SK-N-SH treated with all-trans-retinoic acid at 6 μM for 48 hours (cell line): ENCODE results near the gene GDPD4.

Experiments used
- ESRRG ChIP-seq: fragments of 250-450 bp; sonication (Bioruptor Pico); IDR thresholded peaks from 2 replicates; pipeline ENCODE4 v1.6.1; 2021; ENCODE audit warnings: mild to moderate bottlenecking
- GLIS3 ChIP-seq: fragments of 250-450 bp; sonication (Bioruptor Pico); IDR thresholded peaks from 2 replicates; pipeline ENCODE4 v1.5.0; 2020; ENCODE audit warnings: mild to moderate bottlenecking, moderate library complexity
- RARB ChIP-seq: fragments of 250-450 bp; sonication (Bioruptor Pico); IDR thresholded peaks from 2 replicates; pipeline ENCODE4 v1.8.0; 2021; ENCODE audit warnings: mild to moderate bottlenecking, moderate library complexity
- SNAI2 ChIP-seq: fragments of 250-450 bp; sonication (Bioruptor Pico); IDR thresholded peaks from 2 replicates; pipeline ENCODE4 v1.5.0; 2020; ENCODE audit warnings: mild to moderate bottlenecking, moderate library complexity
- ZC3H10 ChIP-seq: fragments of 250-450 bp; sonication (Bioruptor Pico); IDR thresholded peaks from 2 replicates; pipeline ENCODE4 v1.5.1; 2021; ENCODE audit warnings: mild to moderate bottlenecking, moderate library complexity
- ZFP3 ChIP-seq: fragments of 250-450 bp; sonication (Bioruptor Pico); IDR thresholded peaks from 2 replicates; pipeline ENCODE4 v1.5.0; 2020; ENCODE audit warnings: mild to moderate bottlenecking, moderate library complexity
- ZNF70 ChIP-seq: fragments of 450-650 bp; formaldehyde crosslinking; IDR thresholded peaks from 2 replicates; pipeline ENCODE4 v1.5.0; 2020; ENCODE audit warnings: mild to moderate bottlenecking, moderate library complexity
- ZNF8 ChIP-seq: fragments of 450-650 bp; formaldehyde crosslinking; IDR thresholded peaks from 2 replicates; pipeline ENCODE4 v1.5.0; 2020; ENCODE audit warnings: mild to moderate bottlenecking, moderate library complexity
- TF ChIP-seq, protein P1 (sequence below): fragments of 250-450 bp; sonication (Bioruptor Pico); IDR thresholded peaks from 2 replicates; pipeline ENCODE4 v1.5.1; 2021; ENCODE audit warnings: mild to moderate bottlenecking, moderate library complexity

DNA sequence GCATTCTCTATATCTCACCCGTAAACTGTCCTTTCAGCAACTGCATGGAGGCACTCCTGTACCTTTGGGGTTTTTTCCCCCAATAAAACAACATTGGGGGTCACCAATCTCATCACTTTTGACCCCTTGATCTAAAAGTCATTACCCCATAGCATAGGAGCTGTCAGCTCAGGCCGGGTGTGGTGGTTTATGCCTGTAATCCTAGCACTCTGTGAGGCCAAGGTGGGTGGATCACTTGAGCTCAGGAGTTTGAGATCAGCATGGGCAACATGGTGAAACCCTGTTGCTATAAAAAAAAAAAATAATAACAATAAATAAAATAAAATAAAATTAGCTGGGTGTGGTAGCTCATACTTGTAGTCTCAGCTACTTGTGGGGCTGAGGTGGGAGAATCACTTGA is 17.1 kb upstream of the GDPD4 start:
- TF ChIP-seq ZC3H10: no peak
- no peak for TF ChIP-seq ESRRG (CRISPR knock-in tag)
- TF ChIP-seq GLIS3 (CRISPR knock-in tag): no peak
- no peak for TF ChIP-seq SNAI2
- no peak for TF ChIP-seq ZNF70
- no peak for TF ChIP-seq RARB (CRISPR knock-in tag)
- no peak for TF ChIP-seq ZNF8 (CRISPR knock-in tag)
- TF ChIP-seq, protein P1, sequence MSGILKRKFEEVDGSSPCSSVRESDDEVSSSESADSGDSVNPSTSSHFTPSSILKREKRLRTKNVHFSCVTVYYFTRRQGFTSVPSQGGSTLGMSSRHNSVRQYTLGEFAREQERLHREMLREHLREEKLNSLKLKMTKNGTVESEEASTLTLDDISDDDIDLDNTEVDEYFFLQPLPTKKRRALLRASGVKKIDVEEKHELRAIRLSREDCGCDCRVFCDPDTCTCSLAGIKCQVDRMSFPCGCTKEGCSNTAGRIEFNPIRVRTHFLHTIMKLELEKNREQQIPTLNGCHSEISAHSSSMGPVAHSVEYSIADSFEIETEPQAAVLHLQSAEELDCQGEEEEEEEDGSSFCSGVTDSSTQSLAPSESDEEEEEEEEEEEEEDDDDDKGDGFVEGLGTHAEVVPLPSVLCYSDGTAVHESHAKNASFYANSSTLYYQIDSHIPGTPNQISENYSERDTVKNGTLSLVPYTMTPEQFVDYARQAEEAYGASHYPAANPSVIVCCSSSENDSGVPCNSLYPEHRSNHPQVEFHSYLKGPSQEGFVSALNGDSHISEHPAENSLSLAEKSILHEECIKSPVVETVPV (CRISPR knock-in tag): no peak
- TF ChIP-seq ZFP3 (CRISPR knock-in tag): no peak
